Trophoblast cell (in vitro differentiated cells and primary cell): ENCODE measurements around the gene LONP1.
A peak's percentile ranks its signal among the peaks of the same experiment; 100 is the strongest.

Experiments
- DNase-seq, 2 donors: peaks; one replicate each; pipeline ENCODE4 v3.0.0-alpha.2; 2016
- H2AFZ ChIP-seq: 2 replicates; pipeline ENCODE4 v1.6.1; 2013; ENCODE audit warnings: low read length, moderate library complexity, mild to moderate bottlenecking; ENCODE audit not compliant: insufficient read depth, poor library complexity
- H2AK5ac ChIP-seq: 2 replicates; pipeline ENCODE4 v1.6.1; 2013; ENCODE audit warnings: mild to moderate bottlenecking, low read length
- H2BK120ac ChIP-seq: 2 replicates; pipeline ENCODE4 v1.6.1; 2013; ENCODE audit warnings: low read length, mild to moderate bottlenecking, moderate library complexity; ENCODE audit not compliant: insufficient read depth, poor library complexity
- H2BK12ac ChIP-seq: 2 replicates; pipeline ENCODE4 v1.6.1; 2013; ENCODE audit warnings: mild to moderate bottlenecking, low read length, moderate library complexity
- H2BK5ac ChIP-seq: 2 replicates; pipeline ENCODE4 v1.6.1; 2013; ENCODE audit warnings: low read length, low read depth, moderate library complexity, mild to moderate bottlenecking; ENCODE audit not compliant: poor library complexity
- H3K14ac ChIP-seq: 2 replicates; pipeline ENCODE4 v1.6.1; 2013; ENCODE audit warnings: mild to moderate bottlenecking, low read length
- H3K18ac ChIP-seq: 2 replicates; pipeline ENCODE4 v1.6.1; 2013; ENCODE audit warnings: mild to moderate bottlenecking, low read length
- H3K23ac ChIP-seq: 2 replicates; pipeline ENCODE4 v1.6.1; 2013; ENCODE audit warnings: low read length
- H3K27ac ChIP-seq: 2 replicates; pipeline ENCODE4 v1.5.1; 2013; ENCODE audit warnings: low read depth, mild to moderate bottlenecking, inconsistent platforms, low read length, moderate library complexity
- H3K27me3 ChIP-seq: 2 replicates; pipeline ENCODE4 v1.6.1; 2013; ENCODE audit warnings: inconsistent platforms, mild to moderate bottlenecking, low read length, moderate library complexity; ENCODE audit not compliant: insufficient read depth
- H3K36me3 ChIP-seq, 2 experiments: 1 replicate in 1 of 2; 2 replicates in 1 of 2; pipeline ENCODE4 v1.6.1; 2013; ENCODE audit warnings: low read length in 2 of 2, mild to moderate bottlenecking in 2 of 2, moderate library complexity in 1 of 2; ENCODE audit not compliant: insufficient read depth in 2 of 2, control insufficient read depth in 1 of 2
- H3K4ac ChIP-seq: 2 replicates; pipeline ENCODE4 v1.6.1; 2013; ENCODE audit warnings: low read depth, mild to moderate bottlenecking, low read length, moderate library complexity
- H3K4me1 ChIP-seq, 2 experiments: 1 replicate in 1 of 2; 2 replicates in 1 of 2; pipeline ENCODE4 v1.6.1; 2013; ENCODE audit warnings: low read length in 2 of 2, mild to moderate bottlenecking in 2 of 2, moderate library complexity in 1 of 2; ENCODE audit not compliant: insufficient read depth in 2 of 2, control insufficient read depth in 1 of 2
- H3K4me2 ChIP-seq: 2 replicates; pipeline ENCODE4 v1.6.1; 2013; ENCODE audit warnings: inconsistent platforms, mild to moderate bottlenecking, low read length, moderate library complexity
- H3K4me3 ChIP-seq: 2 replicates; pipeline ENCODE4 v1.5.1; 2013; ENCODE audit warnings: mild to moderate bottlenecking, low read depth, low read length, inconsistent platforms
- H3K79me1 ChIP-seq: one replicate; pipeline ENCODE4 v1.6.1; 2013; ENCODE audit warnings: low read length
- H3K79me2 ChIP-seq: 2 replicates; pipeline ENCODE4 v1.6.1; 2013; ENCODE audit warnings: low read length, mild to moderate bottlenecking; ENCODE audit not compliant: control insufficient read depth, insufficient read depth, poor library complexity
- H3K9ac ChIP-seq: 2 replicates; pipeline ENCODE4 v1.6.1; 2013; ENCODE audit warnings: mild to moderate bottlenecking, low read length
- H3K9me3 ChIP-seq: 2 replicates; pipeline ENCODE4 v1.6.1; 2013; ENCODE audit warnings: low read depth, mild to moderate bottlenecking, control low read depth, inconsistent platforms, low read length; ENCODE audit not compliant: insufficient read depth
- H4K12ac ChIP-seq: 2 replicates; pipeline ENCODE4 v1.6.1; 2013; ENCODE audit warnings: low read depth, mild to moderate bottlenecking, low read length, moderate library complexity
- H4K8ac ChIP-seq: 2 replicates; pipeline ENCODE4 v1.6.1; 2013; ENCODE audit warnings: low read depth, mild to moderate bottlenecking, low read length, moderate library complexity
- H4K91ac ChIP-seq: one replicate; pipeline ENCODE4 v1.6.1; 2013; ENCODE audit warnings: low read depth, mild to moderate bottlenecking, low read length, moderate library complexity
- WGBS: extraction: QIAGEN DNeasy Blood & Tissue Kit; methylation state at CpG from one replicate; pipeline ENCODE4 v1.1.7; 2013; ENCODE audit warnings: missing lambda C conversion rate; ENCODE audit not compliant: insufficient read length, insufficient coverage; ENCODE audit errors: extremely low coverage; 5-methylcytosine and 5-hydroxymethylcytosine counted together

LONP1 gene

DNA sequence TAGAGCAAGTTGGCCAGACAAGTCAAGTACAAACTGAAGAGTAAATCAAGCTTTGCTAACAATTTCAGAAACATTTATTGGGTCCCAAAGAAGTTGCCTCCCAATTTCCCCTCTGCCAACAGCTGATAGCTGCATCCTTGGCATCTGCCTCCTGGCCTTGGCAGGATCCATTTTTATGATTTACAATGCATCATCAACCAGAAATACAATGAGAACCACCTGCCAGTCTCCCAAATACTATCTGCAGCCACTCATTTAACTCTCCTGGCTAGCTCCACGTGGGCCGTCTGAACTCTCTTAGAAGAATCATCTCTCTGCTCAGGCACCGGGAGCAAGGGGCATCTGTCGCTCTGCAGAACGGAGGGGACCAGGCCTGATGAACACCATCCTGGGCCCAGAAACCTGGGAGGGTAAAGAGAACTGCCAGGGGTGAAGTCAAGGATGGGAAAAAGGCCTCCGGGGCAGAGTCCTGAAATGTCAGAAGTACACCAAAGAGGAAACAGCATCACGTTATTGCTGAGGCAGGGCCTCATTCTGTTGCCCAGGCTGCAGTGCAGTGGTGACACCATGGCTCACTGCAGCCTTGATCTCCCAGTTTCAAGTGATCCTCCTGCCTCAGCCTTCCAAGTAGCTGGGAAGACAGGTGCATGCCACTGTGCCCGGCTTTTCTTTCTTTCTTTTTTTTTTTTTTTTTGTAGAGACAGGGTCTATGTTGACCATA, 2.6 kb downstream of the LONP1 start:
- no CpG with 5 or more reads among the region's 8 CpGs for WGBS
- Histone ChIP-seq H3K79me2 (peaks cover 20% of the 10 kb centered on the region), H3K79me1 (peaks cover 9% of the 10 kb centered on the region), H3K9ac (no peak overlapping the region), H2AK5ac (no peak overlapping the region), H3K23ac (no peak overlapping the region), H3K14ac (no peak overlapping the region), H3K4me2 (no peak overlapping the region), H3K27me3 (no peaks in the 10 kb centered on the region), H4K91ac (no peak overlapping the region), H2AFZ (no peak overlapping the region), H3K4me1 (peaks cover 0 to 7% of the 10 kb centered on the region in 2 experiments), H4K8ac (no peak overlapping the region), H4K12ac (no peak overlapping the region), H3K4ac (peak overlapping the region; percentile 87), H2BK12ac (no peak overlapping the region), H3K9me3 (no peaks in the 10 kb centered on the region), H3K36me3 (peaks cover 21% of the 10 kb centered on the region in 2 experiments), H3K27ac (no peak overlapping the region), H2BK120ac (no peak overlapping the region), H2BK5ac (no peak overlapping the region), H3K4me3 (no peak overlapping the region), H3K18ac (no peak overlapping the region)
- DNase-seq, result no peak

DNA sequence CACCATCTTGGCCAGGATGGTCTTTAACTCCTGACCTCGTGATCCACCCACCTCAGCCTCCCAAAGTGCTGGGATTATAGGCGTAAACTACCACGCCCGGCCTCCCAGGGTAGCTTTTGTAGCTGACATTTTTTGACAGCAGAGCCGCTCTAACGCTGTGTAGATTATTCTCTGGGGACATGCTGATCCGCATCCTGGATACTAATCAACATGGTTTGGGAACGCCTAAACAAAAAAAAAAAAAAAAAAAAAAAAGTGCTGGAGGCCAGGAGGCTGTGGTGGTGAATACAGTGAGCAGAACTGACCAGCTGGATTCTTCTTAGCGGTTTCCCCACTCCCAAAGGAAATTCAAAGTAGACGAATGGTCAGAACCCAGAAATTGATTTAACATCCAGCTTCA, 5.1 kb downstream of the LONP1 start:
- Histone ChIP-seq H3K9ac (no peak overlapping the region), H3K27ac (no peak overlapping the region), H3K4me3 (no peak overlapping the region), H3K36me3 (peaks cover 42 to 43% of the 10 kb centered on the region in 2 experiments), H3K14ac (no peak overlapping the region), H3K18ac (no peak overlapping the region), H3K4me1 (peaks cover 0 to 5% of the 10 kb centered on the region in 2 experiments), H3K9me3 (no peaks in the 10 kb centered on the region), H3K23ac (no peak overlapping the region), H3K27me3 (no peaks in the 10 kb centered on the region), H3K4me2 (no peak overlapping the region), H2BK12ac (no peak overlapping the region), H3K4ac (no peak overlapping the region), H4K12ac (no peak overlapping the region), H3K79me1 (peaks cover 5% of the 10 kb centered on the region), H2BK5ac (no peak overlapping the region), H2AK5ac (no peak overlapping the region), H2AFZ (no peak overlapping the region), H4K8ac (no peak overlapping the region), H2BK120ac (no peak overlapping the region), H3K79me2 (peaks cover 18% of the 10 kb centered on the region), H4K91ac (no peak overlapping the region)
- no peak for DNase-seq
- WGBS, result no CpG with 5 or more reads among the region's 10 CpGs

DNA sequence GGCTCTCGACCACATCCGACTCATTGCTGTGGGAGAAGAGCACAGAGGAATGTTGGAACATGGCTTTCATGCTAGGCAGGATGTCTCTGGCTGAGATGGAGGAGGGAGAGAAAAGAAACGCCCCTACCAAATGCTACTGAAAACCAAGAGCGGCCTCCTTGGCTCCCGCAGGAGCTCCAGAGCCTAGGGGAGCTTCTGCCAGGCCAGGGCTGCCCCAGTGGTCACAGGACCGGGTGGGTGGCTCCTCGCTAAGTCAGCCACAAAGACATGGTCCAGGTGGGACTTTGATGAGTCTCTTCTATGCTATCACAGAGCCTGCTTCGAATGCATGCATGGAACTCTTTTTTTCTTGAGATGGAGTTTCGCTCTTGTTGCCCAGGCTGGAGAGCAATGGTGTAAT, 6.7 kb downstream of the LONP1 start:
- no peaks in the 10 kb centered on the region for H3K27me3 ChIP-seq
- WGBS, result no CpG with 5 or more reads among the region's 9 CpGs

DNA sequence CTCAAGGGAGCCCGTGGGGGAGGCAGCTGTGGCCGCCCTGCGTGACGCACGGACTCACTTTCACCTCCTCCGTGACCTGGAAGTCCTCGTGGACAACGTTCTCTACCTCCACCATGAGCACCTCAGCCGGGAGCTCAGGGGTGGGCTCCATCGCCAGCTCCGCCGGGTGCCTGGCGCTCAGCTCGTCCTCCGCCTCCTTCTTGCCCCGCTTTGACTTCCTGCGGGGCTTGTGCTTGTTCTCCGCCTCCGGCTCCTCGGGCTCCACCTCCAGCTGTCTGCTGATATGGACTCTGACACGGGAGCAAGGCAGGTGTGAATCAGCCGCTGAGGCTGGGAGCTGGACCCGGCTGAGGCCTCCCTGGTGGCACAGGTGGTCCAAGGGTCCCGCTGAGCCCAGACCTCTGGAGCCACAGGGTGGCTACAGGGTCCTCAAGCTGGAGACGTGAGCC, 8.2 kb downstream of the LONP1 start:
- no peak overlapping the region for H2BK120ac ChIP-seq
- H4K91ac ChIP-seq, result no peak overlapping the region
- H4K8ac ChIP-seq, result no peak overlapping the region
- no peak overlapping the region for H3K23ac ChIP-seq
- no peak for DNase-seq
- H3K18ac ChIP-seq, result no peak overlapping the region
- H3K27ac ChIP-seq, result no peak overlapping the region
- no peaks in the 10 kb centered on the region for H3K9me3 ChIP-seq
- H2BK12ac ChIP-seq, result no peak overlapping the region
- no peak overlapping the region for H2BK5ac ChIP-seq
- no peak overlapping the region for H4K12ac ChIP-seq
- H3K4me1 ChIP-seq, result no peaks in the 10 kb centered on the region
- WGBS, result no CpG with 5 or more reads among the region's 25 CpGs
- no peaks in the 10 kb centered on the region for H3K79me2 ChIP-seq
- no peak overlapping the region for H2AFZ ChIP-seq
- no peak overlapping the region for H3K4ac ChIP-seq
- no peak overlapping the region for H3K4me3 ChIP-seq
- no peak overlapping the region for H2AK5ac ChIP-seq
- peaks cover 61 to 63% of the 10 kb centered on the region in 2 experiments for H3K36me3 ChIP-seq
- no peaks in the 10 kb centered on the region for H3K27me3 ChIP-seq
- H3K79me1 ChIP-seq, result no peaks in the 10 kb centered on the region
- no peak overlapping the region for H3K4me2 ChIP-seq
- H3K9ac ChIP-seq, result no peak overlapping the region
- H3K14ac ChIP-seq, result no peak overlapping the region

More for the DNA sequence above, 6.7 kb downstream of the LONP1 start:
- Histone ChIP-seq H3K9me3 (no peaks in the 10 kb centered on the region), H4K12ac (no peak overlapping the region), H2BK120ac (no peak overlapping the region), H4K91ac (no peak overlapping the region), H2BK5ac (no peak overlapping the region), H3K14ac (no peak overlapping the region), H3K9ac (no peak overlapping the region), H3K4me2 (no peak overlapping the region), H3K36me3 (peaks cover 51 to 52% of the 10 kb centered on the region in 2 experiments), H3K79me2 (peaks cover 7% of the 10 kb centered on the region), H3K4me1 (no peaks in the 10 kb centered on the region), H3K79me1 (no peaks in the 10 kb centered on the region), H3K23ac (no peak overlapping the region), H3K27ac (no peak overlapping the region), H3K18ac (no peak overlapping the region), H3K4ac (no peak overlapping the region), H3K4me3 (no peak overlapping the region), H4K8ac (no peak overlapping the region), H2AK5ac (no peak overlapping the region), H2BK12ac (no peak overlapping the region), H2AFZ (no peak overlapping the region)
- no peak for DNase-seq
